ENCODE results near the gene B3GNT8.
"Not testable (repeated sequence)": the region's sequence is repeated elsewhere in the genome, so short reads cannot be mapped to it uniquely, and the experiment has no call there.

Gene B3GNT8

DNA sequence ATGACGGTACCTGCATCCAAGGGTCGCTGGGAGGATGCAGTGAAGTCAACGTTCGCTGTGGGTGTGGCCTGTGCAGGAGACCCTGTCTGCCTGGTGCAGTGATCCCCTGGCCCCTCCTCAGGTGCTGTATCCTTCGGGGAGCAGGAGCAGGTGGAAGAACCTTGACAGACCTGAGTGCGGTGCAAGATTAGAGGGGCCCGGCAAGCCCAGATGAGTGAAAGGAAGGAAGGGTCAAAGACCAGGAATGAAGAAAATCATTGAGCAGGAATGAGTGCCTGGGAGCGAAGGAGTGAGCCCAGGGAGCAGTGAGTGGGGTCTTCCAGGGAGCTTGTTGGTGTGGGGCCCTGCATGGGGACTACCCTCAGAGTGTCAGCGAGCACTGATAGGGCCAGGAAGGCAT lies 12.7 kb downstream of the B3GNT8 start:
- no peak for DNase-seq (ENCODE audit: low read depth)

- DNase-seq (ENCODE audit: low read depth) = no peak
Observed at GRCh38 chr19:41413947-41414346, 13.2 kb downstream of the B3GNT8 start.

DNA sequence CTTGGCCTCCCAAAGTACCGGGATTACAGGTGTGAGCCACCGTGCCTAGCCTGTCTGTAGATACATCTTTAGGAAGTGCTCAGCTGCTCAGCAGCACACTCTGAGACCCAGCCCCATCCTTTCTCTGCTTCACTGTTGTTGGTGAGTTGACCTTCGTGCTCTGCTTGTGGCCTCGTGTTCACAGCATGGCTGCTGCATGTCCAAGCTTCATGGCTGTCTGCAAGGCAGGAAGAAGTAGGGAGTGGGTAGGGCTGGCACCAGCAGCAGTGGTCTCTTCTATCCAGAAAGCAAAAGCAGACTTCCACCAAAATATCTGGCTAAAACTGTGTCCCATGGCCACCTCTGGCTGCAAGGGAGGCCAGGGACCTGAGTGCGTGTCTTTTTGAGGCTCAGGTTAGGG lies 14.2 kb downstream of the B3GNT8 start:
- no peak for DNase-seq (ENCODE audit: low read depth)

DNA sequence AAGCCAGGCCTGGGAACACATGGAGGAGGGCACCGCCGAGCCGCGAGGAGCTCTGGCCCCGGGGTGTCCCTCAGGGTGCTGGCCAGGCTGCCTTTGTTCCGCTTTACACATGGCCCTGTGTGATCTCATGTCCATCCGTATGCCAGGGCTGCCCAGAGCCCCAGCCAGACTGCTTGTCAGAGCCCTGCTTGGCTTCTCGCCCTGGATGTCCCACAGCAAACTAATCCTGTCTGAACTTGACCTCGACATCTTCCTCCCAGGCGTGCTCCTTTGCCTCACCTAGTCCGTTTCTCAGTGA lies 15.3 kb downstream of the B3GNT8 start:
- DNase-seq (ENCODE audit: low read depth) = no peak

DNA sequence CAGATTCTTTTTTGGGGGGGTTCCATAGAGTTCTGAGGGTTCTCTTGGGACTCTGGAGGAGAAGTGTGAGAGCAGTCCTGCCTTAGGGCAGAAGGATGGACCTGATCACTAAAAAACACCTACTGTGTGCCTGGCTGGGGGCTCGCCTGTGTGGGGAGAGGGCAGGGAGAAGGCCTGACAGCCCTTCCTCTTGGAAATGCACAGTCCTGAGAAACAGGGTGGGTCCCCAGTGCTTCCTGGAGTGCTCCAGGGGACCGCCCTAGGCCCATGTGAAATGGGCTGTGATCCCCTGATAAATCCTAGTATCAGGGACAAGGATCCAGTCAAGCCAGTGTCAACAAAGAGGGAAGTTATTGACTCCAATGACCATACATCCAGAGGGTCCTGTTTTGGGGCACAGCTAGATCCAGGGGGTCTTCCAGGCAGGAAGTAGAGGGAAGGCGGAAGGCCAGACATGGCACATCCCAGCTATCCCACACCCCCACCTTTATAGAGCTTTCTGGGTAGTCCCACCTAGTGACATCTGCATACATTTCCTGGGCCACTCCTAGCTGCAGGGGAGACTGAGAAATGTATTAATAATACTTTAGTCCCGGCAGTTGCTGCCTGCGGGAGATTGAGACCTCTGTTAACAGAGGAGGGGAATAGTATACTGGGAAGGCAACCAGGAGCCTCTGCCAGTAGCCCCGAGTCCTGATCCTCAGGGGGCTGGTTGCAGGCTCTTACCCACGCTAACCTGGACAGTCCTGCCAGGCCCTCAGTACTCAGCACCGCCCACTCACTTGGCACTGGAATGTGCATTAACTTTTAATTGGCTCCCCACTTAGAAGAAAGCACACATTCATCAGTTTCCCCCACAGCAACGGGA lies 15.8 kb downstream of the B3GNT8 start:
- DNase-seq (ENCODE audit: low read depth) = no peak

- no peak for DNase-seq (ENCODE audit: low read depth)
Observed at GRCh38 chr19:41410336-41411054, 16.7 kb downstream of the B3GNT8 start.

DNA sequence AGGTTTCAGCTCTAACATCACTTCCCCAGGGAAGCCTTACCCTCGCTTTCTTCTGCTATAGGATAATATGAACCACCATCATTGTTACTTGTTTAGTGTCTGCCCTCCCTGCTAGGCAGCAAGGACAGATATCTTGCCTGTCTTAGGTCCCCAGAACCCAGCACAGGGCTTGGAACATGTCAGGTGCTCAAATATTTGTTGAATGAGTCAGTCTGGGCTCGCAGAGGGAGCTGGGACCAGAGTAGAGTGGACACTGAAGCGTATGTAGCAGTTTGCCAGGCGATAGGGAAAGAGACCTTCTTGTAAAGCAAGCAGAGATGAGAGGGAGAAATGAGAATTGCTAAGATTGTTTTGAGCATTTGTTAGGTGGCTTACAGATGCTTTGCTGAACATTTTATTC lies 17.9 kb downstream of the B3GNT8 start:
- DNase-seq (ENCODE audit: low read depth) = no peak

DNA sequence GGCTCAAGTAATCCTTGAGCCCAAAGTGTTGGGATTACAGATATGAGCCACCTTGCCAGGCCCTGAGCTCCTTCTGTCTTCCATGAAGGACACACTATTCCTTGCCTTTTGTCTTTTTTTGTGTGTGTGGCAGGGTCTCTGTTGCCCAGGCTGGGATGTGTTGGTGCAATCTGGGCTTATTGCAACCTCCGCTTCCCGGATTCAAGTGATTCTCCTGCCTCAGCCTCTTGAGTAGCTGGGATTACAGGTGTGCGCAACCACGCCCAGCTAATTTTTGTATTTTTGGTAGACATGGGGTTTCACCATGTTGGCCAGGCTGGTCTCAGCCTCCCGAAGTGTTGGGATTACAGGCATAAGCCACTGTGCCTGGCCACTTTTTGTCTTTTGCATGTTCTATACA lies 18.3 kb downstream of the B3GNT8 start:
- DNase-seq (ENCODE audit: low read depth) = not testable (repeated sequence)

GRCh38 chr19:41408256-41408655 lies 18.9 kb downstream of the B3GNT8 start:
- no peak for DNase-seq (ENCODE audit: low read depth)

DNA sequence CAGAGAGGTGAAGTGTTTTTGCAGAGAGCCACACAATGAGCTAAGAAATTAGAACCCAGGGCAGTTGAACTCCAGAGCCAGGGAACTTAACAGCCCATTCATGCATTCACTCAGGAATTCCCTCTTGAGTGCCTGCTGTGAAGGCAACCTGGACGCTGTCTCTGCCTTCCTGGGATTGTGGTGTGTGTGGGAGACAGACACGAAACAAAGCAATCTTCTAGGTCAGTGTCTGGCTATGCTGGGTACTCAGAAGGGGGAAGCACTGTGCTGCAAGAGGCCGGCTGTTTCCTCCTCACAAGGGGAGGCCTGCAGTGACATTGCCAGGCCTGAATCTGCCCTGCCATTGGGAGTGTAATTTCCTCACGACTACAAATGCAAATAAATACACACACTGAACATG lies 19.9 kb downstream of the B3GNT8 start:
- no peak for DNase-seq (ENCODE audit: low read depth)

DNA sequence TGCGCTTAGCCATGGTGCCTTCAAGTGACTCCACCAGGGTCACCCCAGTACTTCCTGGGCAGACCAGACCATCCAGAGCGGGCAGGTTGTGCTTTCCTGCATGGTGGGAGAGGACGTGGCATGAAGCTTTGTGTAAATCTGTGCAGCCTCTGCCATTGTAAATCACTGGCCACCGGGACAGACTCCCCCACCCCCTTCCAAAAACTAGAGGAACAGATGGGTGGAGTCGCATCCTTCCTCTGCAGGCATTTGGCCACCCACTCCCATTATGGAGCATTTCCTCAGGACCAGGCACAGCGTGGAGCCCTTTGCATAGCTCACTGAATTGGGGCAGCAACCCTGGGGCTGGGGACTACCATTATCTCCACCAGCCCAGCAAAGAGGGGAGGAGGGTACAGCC lies 21.4 kb downstream of the B3GNT8 start:
- no peak for DNase-seq (ENCODE audit: low read depth)

- no peak for DNase-seq (ENCODE audit: low read depth)
Observed at GRCh38 chr19:41403181-41403970, 23.8 kb downstream of the B3GNT8 start.

GRCh38 chr19:41402010-41402409 lies 25.2 kb downstream of the B3GNT8 start:
- DNase-seq (ENCODE audit: low read depth) = no peak

DNA sequence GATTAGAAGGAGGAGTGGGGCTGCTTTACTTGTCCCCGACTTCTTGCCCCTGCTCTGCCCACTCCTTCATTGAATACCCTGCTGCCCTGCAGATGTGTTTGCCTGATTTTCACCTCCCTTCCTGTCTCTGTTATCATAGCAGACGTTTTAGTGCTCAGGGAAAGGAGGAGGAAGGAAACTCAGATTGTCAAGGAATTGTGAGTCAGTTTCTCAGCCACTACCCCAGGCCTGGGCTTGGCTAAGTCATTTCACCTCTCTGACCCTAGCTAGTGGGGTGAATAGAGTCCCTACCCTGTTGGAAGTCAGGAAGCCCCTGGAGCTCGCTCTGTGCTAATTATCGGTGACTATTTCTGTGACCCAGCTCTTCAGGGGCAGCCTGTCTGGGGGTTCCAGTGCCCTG lies 25.7 kb downstream of the B3GNT8 start:
- DNase-seq (ENCODE audit: low read depth) = no peak

DNA sequence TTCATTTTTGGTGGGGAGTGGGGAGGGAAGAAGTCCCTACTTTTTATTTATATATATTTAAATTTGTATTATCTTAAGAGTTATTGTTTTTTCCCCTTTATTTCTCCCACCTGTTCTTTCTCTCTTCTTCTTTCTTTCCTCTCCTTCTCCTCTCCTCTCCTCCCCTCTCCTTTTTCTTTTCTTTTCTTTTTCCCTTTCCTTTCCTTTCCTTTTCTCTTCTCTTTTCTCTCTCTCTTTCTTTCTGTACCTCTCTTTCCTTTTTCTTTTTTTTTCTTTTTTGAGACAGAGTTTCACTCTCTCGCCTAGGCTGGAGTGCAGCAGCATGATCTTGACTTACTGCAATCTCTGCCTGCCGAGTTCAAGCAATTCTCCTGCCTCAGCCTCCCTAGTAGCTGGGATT lies 27.6 kb downstream of the B3GNT8 start:
- DNase-seq (ENCODE audit: low read depth) = no peak

DNA sequence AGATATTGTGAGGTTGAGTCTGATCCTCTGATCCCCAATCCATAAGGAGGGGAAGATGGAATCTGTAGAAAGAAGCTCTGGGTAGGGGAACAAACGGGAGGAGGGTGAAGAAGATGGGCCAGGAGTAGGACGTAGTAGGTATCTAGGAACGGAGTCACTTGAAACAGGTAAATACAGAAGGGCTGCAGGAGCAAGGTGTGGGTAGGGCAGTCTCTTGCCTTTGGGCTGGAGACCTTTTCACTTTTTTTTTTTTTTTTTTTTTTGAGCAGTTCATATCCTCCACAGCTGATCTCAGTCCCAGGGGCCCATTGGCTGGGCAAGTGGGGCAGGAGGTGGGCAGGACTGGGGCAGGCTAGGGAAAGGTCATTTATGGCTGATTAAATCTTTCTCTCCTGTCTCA lies 28.1 kb downstream of the B3GNT8 start:
- no peak for DNase-seq (ENCODE audit: low read depth)

GRCh38 chr19:41398598-41398997 lies 28.6 kb downstream of the B3GNT8 start:
- DNase-seq (ENCODE audit: low read depth) = no peak

GRCh38 chr19:41398050-41398418 lies 29.1 kb downstream of the B3GNT8 start:
- no peak for DNase-seq (ENCODE audit: low read depth)

DNA sequence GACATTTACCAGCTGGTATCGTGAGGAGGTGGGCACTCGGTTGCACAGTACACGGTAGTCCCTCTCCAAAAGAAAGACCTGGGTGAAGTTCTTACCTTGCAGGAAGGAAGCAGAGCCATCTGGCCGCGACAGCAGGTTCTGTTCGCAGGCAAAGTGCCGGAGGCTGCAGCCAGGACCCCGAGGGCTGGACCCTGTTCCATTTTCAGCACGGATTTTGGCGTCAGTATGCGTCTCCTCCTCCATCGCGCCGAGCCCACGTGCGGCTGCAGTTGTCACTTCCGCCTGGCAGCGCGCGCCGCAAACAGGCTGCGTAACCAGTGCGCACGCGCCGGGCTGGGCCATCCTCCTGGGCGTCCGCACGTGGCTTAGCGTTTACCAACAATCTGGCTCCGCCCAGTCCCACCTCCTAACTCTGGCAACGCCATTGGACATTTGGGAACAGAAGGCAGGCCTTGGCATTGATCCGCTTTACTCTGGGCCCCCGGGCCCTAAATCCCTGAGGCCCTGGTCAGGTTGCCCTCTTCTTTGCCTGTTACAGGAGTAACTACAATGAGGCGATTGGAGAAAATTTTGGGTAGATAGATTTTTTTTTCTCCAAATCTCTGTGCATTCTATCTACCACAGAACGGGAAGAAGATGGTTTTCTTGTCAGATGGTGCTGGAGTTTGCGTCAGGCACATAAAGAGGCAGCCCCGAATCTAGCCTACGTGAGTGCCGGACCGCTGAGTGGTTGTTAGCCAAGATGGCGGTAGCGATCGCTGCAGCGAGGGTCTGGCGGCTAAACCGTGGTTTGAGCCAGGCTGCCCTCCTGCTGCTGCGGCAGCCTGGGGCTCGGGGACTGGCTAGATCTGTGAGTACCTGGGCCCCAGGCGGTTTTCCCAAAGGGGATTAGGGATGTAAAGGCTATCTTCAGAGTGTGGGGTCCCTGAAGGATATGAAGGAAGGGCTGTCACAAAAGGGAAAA lies 29.8 kb downstream of the B3GNT8 start, which contains the start of the genes BCKDHA and EXOSC5:
TSS of gene BCKDHA (plus strand) at position 733 of the 964 bp plus-strand sequence. CDS start at position 743, 10 bp downstream.
TSS of gene EXOSC5 (minus strand) at position 274 of the 964 bp plus-strand sequence. CDS start at position 243, 31 bp downstream.
- peak; percentile 98 for DNase-seq (ENCODE audit: low read depth)

- DNase-seq (ENCODE audit: low read depth) = no peak
Observed at GRCh38 chr19:41395355-41395754, 31.8 kb downstream of the B3GNT8 start.

GRCh38 chr19:41392775-41393174 lies 34.4 kb downstream of the B3GNT8 start:
- DNase-seq (ENCODE audit: low read depth) = no peak

All from HS-5 (cell line).